OCI-LY1 (cell line): ENCODE results near the gene CLEC18B.
"Not testable (repeated sequence)": the region's sequence is repeated elsewhere in the genome, so short reads cannot be mapped to it uniquely, and the experiment has no call there.

ENCODE experiments used
- CTCF ChIP-seq: fragments of 200-600 bp; sonication (generic), shearing (Covaris generic); IDR thresholded peaks from 2 replicates; pipeline ENCODE4 v1.5.1; 2017; ENCODE audit warnings: mild to moderate bottlenecking, antibody characterized with exemption, low read length, moderate library complexity, mixed read lengths
- EZH2 ChIP-seq: fragments of 200-600 bp; sonication (generic), shearing (Covaris generic); IDR thresholded peaks from 2 replicates; pipeline ENCODE4 v1.8.0; 2017; ENCODE audit warnings: borderline replicate concordance, mixed run types, mild to moderate bottlenecking, antibody characterized with exemption, low read length, moderate library complexity, mixed read lengths

GRCh38 chr16:74396521-74397017, 24.7 kb downstream of the CLEC18B start:
- TF ChIP-seq CTCF, EZH2: not testable (repeated sequence)
